Epithelial cell of esophagus (primary cell): ENCODE results near the gene METRN.

Source experiments
- DNase-seq: peaks from one replicate; pipeline ENCODE4 v3.0.0; 2010; ENCODE audit warnings: low read depth
- H3K4me3 ChIP-seq: 2 replicates; pipeline ENCODE4 v1.5.1; 2011; ENCODE audit warnings: mild to moderate bottlenecking, low read length, control low read depth
- TF ChIP-seq, protein P1 (sequence below): IDR thresholded peaks from 2 replicates; pipeline ENCODE4 v1.5.1; 2011; ENCODE audit warnings: low read depth, mild to moderate bottlenecking, low read length, control low read depth, inconsistent platforms; ENCODE audit not compliant: insufficient read depth; ENCODE audit errors: missing control alignments

METRN gene

DNA sequence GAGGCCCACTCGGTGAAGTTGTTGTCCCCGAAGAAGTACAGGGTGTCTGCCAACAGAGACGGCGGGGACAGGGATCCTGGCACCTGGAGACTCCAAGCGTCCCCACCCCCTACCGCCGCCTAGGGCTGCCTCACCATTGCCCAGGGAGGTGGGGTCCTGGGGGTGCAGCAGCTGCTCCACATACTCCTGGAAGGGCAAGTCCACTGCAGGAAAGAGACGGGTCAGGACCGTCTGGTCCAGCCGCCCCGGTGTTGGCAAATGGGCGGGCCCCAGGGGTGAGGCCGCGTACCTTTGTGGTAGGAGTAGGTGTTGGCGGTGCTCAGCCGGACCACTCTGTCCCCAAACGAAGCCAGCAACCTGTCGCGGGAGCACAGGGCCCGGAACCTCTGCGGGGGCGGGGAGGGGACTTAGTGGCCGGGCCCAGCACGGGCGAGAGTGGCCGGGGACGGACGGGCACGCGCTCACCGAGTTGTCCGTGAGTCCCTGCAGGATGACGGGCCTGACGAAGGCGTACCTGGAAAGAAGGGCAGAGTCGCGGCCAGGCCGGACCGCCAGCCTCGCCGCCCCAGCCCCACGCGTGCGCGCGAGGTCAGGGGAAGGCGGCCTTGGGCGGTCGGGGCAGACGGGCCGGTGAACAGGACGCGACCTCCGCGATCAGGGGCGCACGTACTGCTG is 31.4 kb upstream of the METRN start:
- DNase-seq: no peak
- TF ChIP-seq, protein P1, sequence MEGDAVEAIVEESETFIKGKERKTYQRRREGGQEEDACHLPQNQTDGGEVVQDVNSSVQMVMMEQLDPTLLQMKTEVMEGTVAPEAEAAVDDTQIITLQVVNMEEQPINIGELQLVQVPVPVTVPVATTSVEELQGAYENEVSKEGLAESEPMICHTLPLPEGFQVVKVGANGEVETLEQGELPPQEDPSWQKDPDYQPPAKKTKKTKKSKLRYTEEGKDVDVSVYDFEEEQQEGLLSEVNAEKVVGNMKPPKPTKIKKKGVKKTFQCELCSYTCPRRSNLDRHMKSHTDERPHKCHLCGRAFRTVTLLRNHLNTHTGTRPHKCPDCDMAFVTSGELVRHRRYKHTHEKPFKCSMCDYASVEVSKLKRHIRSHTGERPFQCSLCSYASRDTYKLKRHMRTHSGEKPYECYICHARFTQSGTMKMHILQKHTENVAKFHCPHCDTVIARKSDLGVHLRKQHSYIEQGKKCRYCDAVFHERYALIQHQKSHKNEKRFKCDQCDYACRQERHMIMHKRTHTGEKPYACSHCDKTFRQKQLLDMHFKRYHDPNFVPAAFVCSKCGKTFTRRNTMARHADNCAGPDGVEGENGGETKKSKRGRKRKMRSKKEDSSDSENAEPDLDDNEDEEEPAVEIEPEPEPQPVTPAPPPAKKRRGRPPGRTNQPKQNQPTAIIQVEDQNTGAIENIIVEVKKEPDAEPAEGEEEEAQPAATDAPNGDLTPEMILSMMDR: no peak
- H3K4me3 ChIP-seq: peak overlapping the region; percentile 57

DNA sequence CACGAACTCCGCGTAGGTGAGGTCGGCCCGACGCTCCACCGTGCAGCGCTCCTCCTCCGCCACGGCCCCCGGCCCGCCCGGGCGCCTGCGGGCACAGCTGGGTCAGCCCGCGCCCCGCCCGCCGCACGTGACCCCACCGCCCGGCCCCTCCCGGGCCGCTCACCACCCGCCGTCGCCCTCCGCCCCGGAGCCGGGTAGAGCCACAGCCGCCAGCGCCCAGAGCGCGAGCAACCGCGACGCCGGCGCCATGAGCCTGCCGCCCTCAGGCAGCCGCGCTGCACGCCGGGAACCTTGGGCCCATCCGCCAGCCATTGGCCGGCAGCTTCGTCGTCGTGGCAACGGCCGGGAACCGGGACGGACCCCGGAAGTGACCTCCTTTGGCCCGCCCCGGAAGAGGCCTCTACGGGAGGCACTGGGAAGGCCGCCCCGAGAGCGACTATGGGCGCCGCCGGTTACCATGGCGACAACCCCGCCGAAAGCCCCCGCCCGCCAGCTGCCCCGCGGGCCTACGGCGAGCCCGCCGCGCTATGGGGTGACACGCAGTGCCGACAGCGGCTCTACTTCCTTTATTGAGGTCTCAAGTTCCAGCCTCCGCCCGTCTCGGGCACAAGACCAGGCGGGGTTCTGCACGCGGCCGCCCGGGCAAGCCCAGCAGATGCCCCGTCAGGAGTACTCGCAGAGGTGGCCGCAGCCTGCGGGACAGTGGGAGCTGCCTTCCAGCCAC is 30.7 kb upstream of the METRN start, which contains the start of gene JMJD8:
Gene JMJD8 (minus strand): TSS at position 264 of the 724 bp plus-strand sequence. CDS start 15 bp downstream, at position 249.
- peak within 1 kb of the TSS; percentile 57 for H3K4me3 ChIP-seq
- DNase-seq: peak; percentile 98
- TF ChIP-seq, protein P1: no peak

DNA sequence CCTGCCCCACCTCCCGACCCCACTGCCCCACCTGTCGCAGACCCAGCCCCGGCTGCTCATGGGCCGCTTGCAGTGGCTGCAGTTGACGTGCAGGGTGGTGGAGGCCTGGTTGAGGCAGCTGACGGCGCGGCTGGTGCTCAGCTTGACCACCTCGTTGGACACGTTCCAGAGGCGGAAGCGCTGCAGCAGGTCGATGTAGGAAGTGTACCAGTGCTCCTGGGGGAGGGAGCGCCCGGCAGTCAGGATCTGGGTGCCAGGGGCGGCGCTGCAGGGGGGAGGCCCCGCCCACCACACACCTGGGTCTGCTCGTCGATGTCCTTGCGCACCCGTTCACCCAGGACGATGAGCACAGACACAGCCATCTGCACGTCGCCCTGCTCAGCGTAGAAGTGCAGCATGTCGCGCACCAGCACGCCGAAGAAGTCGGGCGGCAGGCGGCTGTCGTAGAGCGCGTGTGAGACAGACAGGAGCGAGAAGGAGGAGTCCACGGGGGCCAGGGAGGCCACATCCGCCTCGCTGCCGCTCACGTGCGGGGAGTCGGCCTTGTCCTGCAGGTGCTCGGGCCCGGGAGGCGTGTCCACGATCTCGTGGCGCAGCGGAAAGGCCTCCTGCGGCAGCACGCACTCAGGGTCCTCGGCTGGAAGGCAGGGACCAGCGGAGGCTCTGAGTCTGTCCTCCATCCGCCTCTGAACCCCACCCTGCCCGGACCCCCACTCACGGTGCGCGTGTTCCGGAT is 29.8 kb upstream of the METRN start:
- TF ChIP-seq, protein P1: no peak
- no peak for DNase-seq
- peak overlapping the region; percentile 57 for H3K4me3 ChIP-seq

DNA sequence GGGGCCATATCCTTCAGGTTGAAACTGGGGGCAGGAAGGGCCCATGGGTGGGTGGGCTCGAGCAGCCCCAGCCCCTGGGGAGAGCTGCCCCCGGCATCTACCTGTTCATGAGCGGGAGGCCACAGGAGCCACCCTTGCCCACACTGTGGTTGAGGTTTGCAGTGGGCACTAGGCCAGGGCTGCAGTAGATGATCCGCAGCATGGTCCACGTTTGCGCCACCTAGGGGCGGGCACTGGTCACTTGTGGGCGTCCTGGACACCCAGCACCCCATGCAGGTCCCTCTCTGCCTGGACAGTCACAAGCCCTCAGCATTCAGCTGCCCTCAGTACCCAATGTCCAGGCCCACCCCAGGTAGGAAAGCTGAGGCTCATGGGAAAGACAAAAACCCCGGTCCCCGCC is 29.0 kb upstream of the METRN start:
- peak; percentile 49 for DNase-seq
- TF ChIP-seq, protein P1: peak; percentile 49
- no peak overlapping the region for H3K4me3 ChIP-seq

DNA sequence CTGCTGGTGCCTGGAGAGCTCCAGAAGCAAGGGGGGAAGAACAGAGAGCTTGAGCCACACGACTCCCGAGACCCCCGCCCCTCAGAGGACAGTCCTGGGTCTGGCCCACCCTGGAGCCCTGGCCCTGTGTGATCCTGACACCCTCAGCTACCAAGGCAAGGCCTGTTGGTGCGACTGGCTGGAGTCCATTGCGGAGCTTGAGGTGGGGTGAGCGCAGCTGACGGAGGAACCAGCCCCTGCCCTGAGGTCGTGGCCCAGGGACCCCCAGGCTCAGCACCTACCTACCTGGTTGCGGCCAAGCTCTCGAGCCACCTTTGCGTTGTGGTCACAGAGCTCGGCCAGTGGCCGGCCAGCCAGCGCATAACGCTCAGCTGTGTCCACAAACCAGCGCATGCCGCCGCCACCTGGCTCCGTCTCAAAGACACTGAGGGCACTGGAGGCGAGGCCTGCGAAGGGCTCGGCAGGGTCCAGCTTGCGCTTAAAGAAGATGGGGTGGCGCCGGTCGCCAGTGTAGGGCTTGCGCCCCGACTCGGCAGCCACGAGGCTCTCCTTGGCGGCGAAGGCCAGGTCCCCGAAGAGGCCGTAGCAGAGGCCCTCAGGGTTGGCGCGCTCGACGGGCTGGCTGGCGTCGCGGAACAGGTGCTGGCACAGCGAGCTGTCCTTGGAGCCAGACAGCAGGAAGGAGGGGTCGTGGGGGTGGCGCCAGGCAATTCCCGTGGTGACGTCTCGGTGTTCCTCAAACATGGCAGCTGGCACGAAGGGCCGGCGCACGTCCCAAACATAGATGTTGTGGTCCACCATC is 28.3 kb upstream of the METRN start:
- no peak for DNase-seq
- TF ChIP-seq, protein P1: no peak
- H3K4me3 ChIP-seq: no peak overlapping the region

DNA sequence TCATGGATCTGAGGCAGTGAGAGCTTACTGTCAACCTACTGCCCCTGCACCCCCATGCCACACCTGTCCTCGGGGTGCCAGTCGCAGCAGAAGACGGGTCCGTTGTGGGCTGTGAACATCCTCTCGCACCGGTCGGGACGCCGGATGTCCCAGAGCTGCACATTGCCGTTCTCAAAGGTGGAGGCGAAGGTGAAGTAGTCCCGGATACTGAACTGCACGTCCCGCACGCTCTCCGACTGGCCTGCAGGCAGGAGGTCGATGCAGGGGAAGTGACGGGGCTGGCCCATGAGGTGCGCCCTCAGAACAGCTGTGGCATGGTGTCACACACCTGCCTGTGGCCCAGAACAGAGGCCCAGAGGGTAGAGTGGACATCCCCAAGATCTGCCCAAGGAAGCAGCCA is 27.4 kb upstream of the METRN start:
- no peak for DNase-seq

More for the DNA sequence above, 27.4 kb upstream of the METRN start:
- TF ChIP-seq, protein P1: no peak
- no peak overlapping the region for H3K4me3 ChIP-seq
